ENCODE results near the gene USB1.

USB1 gene

DNA sequence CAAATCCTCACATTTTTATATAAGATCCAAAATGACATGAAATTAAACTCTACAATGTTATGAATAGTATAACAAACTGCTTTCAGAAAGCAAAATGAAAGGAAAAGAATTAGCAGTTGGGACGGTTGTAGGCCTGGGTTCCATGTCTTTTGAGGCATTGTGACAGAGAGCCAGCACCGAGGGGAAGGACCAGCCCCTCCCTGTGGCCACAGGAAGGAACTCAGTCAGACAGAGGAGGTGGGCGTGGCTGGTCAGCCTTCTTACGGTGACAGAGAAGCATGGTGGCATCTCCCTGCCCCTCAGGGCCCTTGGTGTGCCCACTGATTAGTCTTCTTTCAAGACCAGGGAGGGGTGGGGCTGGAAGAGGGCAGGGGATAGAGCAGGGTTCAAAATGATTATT lies 6.4 kb upstream of the USB1 start:
- TF ChIP-seq, protein P1, sequence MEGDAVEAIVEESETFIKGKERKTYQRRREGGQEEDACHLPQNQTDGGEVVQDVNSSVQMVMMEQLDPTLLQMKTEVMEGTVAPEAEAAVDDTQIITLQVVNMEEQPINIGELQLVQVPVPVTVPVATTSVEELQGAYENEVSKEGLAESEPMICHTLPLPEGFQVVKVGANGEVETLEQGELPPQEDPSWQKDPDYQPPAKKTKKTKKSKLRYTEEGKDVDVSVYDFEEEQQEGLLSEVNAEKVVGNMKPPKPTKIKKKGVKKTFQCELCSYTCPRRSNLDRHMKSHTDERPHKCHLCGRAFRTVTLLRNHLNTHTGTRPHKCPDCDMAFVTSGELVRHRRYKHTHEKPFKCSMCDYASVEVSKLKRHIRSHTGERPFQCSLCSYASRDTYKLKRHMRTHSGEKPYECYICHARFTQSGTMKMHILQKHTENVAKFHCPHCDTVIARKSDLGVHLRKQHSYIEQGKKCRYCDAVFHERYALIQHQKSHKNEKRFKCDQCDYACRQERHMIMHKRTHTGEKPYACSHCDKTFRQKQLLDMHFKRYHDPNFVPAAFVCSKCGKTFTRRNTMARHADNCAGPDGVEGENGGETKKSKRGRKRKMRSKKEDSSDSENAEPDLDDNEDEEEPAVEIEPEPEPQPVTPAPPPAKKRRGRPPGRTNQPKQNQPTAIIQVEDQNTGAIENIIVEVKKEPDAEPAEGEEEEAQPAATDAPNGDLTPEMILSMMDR (conservative IDR thresholded peaks at IDR 0.05; ENCODE audit: low read depth, low read length), result peak; percentile 57
- H3K4me3 ChIP-seq (ENCODE audit: low read length), result no peak overlapping the region
- DNase-seq (ENCODE audit: low read depth), result no peak

DNA sequence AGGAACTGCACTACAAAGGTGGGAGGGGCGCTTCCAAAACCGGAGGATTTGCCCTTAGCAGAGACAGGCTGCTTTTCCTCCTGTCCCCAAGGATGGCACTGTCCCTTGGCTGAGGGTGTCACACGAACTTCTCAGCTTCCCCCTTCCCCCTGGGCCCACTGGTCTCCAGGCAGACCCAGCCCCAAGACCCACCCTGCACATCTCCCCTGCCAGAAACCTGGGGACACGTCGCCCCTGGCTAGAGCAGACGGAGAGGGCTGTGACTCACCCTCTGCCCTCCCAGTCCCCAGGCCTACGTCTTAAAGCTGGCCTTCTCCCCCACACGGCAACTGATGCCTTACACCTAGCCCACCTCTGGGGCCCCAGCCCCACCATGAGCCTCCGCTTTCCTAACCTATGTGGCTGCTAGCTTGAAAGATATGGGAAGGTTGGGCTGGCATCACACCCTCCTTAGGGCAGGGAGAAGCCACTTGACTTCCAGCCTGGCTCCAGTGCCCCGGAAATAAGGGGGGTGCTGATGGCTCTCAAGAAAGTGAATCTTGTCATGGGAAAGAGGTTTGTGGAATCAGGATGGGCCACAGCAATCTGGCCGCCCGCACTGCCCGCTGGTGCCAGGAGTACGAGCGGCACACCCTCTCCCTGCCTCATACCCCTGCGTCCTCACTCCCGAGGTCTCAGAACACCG lies 5.3 kb upstream of the USB1 start:
- TF ChIP-seq, protein P1 (conservative IDR thresholded peaks at IDR 0.05; ENCODE audit: low read depth, low read length), result no peak
- no peak for DNase-seq (ENCODE audit: low read depth)
- no peak overlapping the region for H3K4me3 ChIP-seq (ENCODE audit: low read length)

- H3K4me3 ChIP-seq (ENCODE audit: low read length), result no peak overlapping the region
- no peak for DNase-seq (ENCODE audit: low read depth)
- TF ChIP-seq, protein P1 (conservative IDR thresholded peaks at IDR 0.05; ENCODE audit: low read depth, low read length), result no peak
Measured at GRCh38 chr16:57996406-57997175, 4.6 kb upstream of the USB1 start.

DNA sequence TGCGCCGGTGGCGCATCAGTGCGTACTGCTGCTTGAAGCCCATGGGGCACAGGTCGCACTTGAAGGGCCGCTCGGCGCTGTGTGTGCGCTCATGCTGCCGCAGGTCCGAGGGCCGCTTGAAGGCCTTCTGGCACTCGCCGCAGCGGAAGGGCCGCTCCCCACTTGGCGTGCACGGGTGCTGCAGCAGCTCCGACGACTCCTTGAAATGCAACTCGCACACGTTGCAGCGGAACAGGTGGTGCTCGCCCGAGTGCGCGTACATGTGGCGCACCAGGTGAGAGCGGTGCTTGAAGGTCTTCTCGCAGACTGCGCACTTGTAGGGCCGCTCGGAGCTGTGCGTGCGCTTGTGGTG lies 4.1 kb upstream of the USB1 start:
- TF ChIP-seq, protein P1 (conservative IDR thresholded peaks at IDR 0.05; ENCODE audit: low read depth, low read length), result no peak
- no peak for DNase-seq (ENCODE audit: low read depth)
- H3K4me3 ChIP-seq (ENCODE audit: low read length), result no peak overlapping the region

GRCh38 chr16:57997528-57998265 lies 3.5 kb upstream of the USB1 start:
- no peak overlapping the region for H3K4me3 ChIP-seq (ENCODE audit: low read length)
- TF ChIP-seq, protein P1 (conservative IDR thresholded peaks at IDR 0.05; ENCODE audit: low read depth, low read length), result no peak
- DNase-seq (ENCODE audit: low read depth), result no peak

DNA sequence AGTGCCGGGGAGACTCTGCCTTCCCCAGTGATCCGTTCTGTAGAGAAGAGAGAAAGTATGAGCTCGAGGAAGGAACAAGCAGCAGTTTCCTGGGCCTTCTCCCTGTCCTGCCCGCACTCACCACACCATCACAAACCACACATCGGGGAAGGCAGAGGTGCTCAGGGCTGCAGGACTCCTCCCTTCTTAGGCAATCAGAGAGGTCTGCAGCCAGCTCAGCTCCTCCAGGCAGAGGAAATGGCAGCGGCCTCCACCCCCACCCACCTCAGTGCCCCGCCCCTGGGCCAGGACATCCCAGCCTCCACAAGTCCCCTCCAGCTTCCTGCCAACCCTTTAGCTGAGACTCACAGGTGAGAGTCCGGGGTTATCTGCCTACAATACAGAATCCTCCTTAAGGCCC lies 2.7 kb upstream of the USB1 start:
- TF ChIP-seq, protein P1 (conservative IDR thresholded peaks at IDR 0.05; ENCODE audit: low read depth, low read length), result no peak
- H3K4me3 ChIP-seq (ENCODE audit: low read length), result no peak overlapping the region
- DNase-seq (ENCODE audit: low read depth), result no peak
